KBM-7 (cell line): Measurements from ENCODE around the gene BBC3.
"Not testable (repeated sequence)": the region's sequence is repeated elsewhere in the genome, so short reads cannot be mapped to it uniquely, and the experiment has no call there.

Experiments used
- DNase-seq: peaks from one replicate; pipeline ENCODE4 v3.0.0-alpha.2; 2015
- in situ Hi-C: fragments of 300-500 bp; cut with MboI; formaldehyde crosslinking; loops from 2 replicates; pipeline ENCODE4 v1.14.3; 2020; ENCODE audit warnings: low sequenced_read_pairs, low pct_unique_long_range_greater_than_20kb, mixed read lengths

BBC3 gene

GRCh38 chr19:47230921-47231214, at the start of gene BBC3:
BBC3 (minus strand) TSS chr19:47231199; CDS start chr19:47228431, 2,768 bp downstream.
- in situ Hi-C loops, result no loop called here

GRCh38 chr19:47280183-47280797, 49.3 kb upstream of the BBC3 start:
- in situ Hi-C loops, result no loop called here
- peak; percentile 57 for DNase-seq

More at GRCh38 chr19:47230921-47231214, at the start of gene BBC3:
- no peak for DNase-seq

GRCh38 chr19:47276513-47276912, 45.5 kb upstream of the BBC3 start:
- in situ Hi-C loops, result not testable (repeated sequence)

GRCh38 chr19:47275791-47276461, 44.9 kb upstream of the BBC3 start:
- in situ Hi-C loops, result no loop called here
- DNase-seq, result no peak

More at GRCh38 chr19:47276513-47276912, 45.5 kb upstream of the BBC3 start:
- not testable (repeated sequence) for DNase-seq

- in situ Hi-C loops, result no loop called here
- DNase-seq, result peak; percentile 33
Measured at GRCh38 chr19:47274891-47275761, 44.1 kb upstream of the BBC3 start.

GRCh38 chr19:47274071-47274890, 43.3 kb upstream of the BBC3 start, which contains the start of gene INAFM1:
INAFM1 (plus strand) TSS chr19:47274885; CDS start chr19:47274920, 35 bp downstream.
- DNase-seq, result peak; percentile 86
- in situ Hi-C loops, result no loop called here

GRCh38 chr19:47273313-47274070, 42.5 kb upstream of the BBC3 start:
- in situ Hi-C loops, result no loop called here

GRCh38 chr19:47272448-47273312, 41.7 kb upstream of the BBC3 start:
- in situ Hi-C loops, result no loop called here

More at GRCh38 chr19:47273313-47274070, 42.5 kb upstream of the BBC3 start:
- DNase-seq, result peak; percentile 94

GRCh38 chr19:47271949-47272348, 41.0 kb upstream of the BBC3 start:
- DNase-seq, result no peak
- in situ Hi-C loops, result no loop called here

More at GRCh38 chr19:47272448-47273312, 41.7 kb upstream of the BBC3 start:
- DNase-seq, result no peak

- in situ Hi-C loops, result no loop called here
- no peak for DNase-seq
Measured at GRCh38 chr19:47270408-47270807, 39.4 kb upstream of the BBC3 start.

- in situ Hi-C loops, result no loop called here
- DNase-seq, result no peak
Measured at GRCh38 chr19:47269596-47269995, 38.6 kb upstream of the BBC3 start.

GRCh38 chr19:47268028-47268427, 37.0 kb upstream of the BBC3 start:
- in situ Hi-C loops, result no loop called here
- DNase-seq, result no peak

GRCh38 chr19:47267350-47267759, 36.4 kb upstream of the BBC3 start:
- DNase-seq, result no peak
- in situ Hi-C loops, result no loop called here

GRCh38 chr19:47266401-47266941, 35.5 kb upstream of the BBC3 start:
- DNase-seq, result no peak
- in situ Hi-C loops, result no loop called here

- DNase-seq, result no peak
- in situ Hi-C loops, result no loop called here
Measured at GRCh38 chr19:47264629-47265028, 33.6 kb upstream of the BBC3 start.

GRCh38 chr19:47261946-47262793, 31.2 kb upstream of the BBC3 start:
- in situ Hi-C loops, result not testable (repeated sequence)
- DNase-seq, result peak; percentile 55
